RWPE2 (cell line): ENCODE data around the gene GRM5.
A peak's percentile ranks its signal among the peaks of the same experiment; 100 is the strongest.
"Not testable (repeated sequence)": the region's sequence is repeated elsewhere in the genome, so short reads cannot be mapped to it uniquely, and the experiment has no call there.

Source experiments
- ATAC-seq: fragments of 200-7000 bp; cut with Tn5 transposase; 3 replicates; pipeline ENCODE4 v1.9.1; 2021; ENCODE audit warnings: low read depth
- DNase-seq: peaks from one replicate; pipeline ENCODE4 v3.0.0-alpha.2; 2020; ENCODE audit warnings: low spot score
- H3K27ac ChIP-seq: fragments of 450-650 bp; 2 replicates; pipeline ENCODE4 v1.5.1; 2017; ENCODE audit warnings: mild to moderate bottlenecking; ENCODE audit not compliant: poor library complexity, severe bottlenecking
- H3K27me3 ChIP-seq: fragments of 250-450 bp; sonication (Bioruptor Pico); 2 replicates; pipeline ENCODE4 v1.5.1; 2021; ENCODE audit warnings: mild to moderate bottlenecking, moderate library complexity; ENCODE audit not compliant: insufficient read depth, poor library complexity, severe bottlenecking
- H3K36me3 ChIP-seq: fragments of 250-450 bp; sonication (Bioruptor Pico); 2 replicates; pipeline ENCODE4 v1.5.1; 2020; ENCODE audit warnings: low read depth, mild to moderate bottlenecking, moderate library complexity
- H3K4me1 ChIP-seq: fragments of 250-450 bp; sonication (Bioruptor Pico); 2 replicates; pipeline ENCODE4 v1.5.1; 2021; ENCODE audit warnings: mild to moderate bottlenecking, moderate library complexity; ENCODE audit not compliant: insufficient read depth, poor library complexity, severe bottlenecking
- H3K4me3 ChIP-seq: fragments of 250-450 bp; sonication (Bioruptor Pico); 2 replicates; pipeline ENCODE4 v1.5.1; 2021; ENCODE audit warnings: mild to moderate bottlenecking, moderate library complexity; ENCODE audit not compliant: severe bottlenecking
- H3K9me3 ChIP-seq: fragments of 250-450 bp; sonication (Bioruptor Pico); 2 replicates; pipeline ENCODE4 v1.5.1; 2021; ENCODE audit warnings: mild to moderate bottlenecking, moderate library complexity; ENCODE audit not compliant: severe bottlenecking
- TF ChIP-seq, protein P1 (sequence below): fragments of 450-650 bp; IDR thresholded peaks from one replicate; pipeline ENCODE4 v1.5.1; 2017; ENCODE audit warnings: mild to moderate bottlenecking, moderate library complexity; ENCODE audit not compliant: poor library complexity, severe bottlenecking

GRM5 gene

DNA sequence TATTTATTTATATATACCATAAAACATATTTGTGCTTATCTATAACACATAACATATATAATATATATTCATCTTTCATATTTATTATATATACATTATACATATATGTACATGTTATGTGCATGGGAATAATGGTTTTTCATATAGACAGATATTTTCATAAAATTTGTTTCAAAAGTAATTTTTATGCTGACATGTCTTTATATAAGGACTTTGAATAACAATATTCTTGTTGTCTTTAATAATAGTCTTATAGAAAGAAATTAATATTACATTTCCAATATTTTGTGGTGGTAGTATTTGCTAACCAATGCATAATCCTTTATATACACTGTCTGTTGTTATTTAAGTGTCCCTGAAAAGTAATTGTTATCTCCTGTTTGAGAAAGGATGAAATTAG lies 49.6 kb downstream of the GRM5 start:
- Histone ChIP-seq H3K4me3 (no peak overlapping the region), H3K36me3 (no peaks in the 10 kb centered on the region), H3K27ac (no peak overlapping the region), H3K9me3 (no peaks in the 10 kb centered on the region), H3K4me1 (no peaks in the 10 kb centered on the region), H3K27me3 (no peaks in the 10 kb centered on the region)
- TF ChIP-seq, protein P1, sequence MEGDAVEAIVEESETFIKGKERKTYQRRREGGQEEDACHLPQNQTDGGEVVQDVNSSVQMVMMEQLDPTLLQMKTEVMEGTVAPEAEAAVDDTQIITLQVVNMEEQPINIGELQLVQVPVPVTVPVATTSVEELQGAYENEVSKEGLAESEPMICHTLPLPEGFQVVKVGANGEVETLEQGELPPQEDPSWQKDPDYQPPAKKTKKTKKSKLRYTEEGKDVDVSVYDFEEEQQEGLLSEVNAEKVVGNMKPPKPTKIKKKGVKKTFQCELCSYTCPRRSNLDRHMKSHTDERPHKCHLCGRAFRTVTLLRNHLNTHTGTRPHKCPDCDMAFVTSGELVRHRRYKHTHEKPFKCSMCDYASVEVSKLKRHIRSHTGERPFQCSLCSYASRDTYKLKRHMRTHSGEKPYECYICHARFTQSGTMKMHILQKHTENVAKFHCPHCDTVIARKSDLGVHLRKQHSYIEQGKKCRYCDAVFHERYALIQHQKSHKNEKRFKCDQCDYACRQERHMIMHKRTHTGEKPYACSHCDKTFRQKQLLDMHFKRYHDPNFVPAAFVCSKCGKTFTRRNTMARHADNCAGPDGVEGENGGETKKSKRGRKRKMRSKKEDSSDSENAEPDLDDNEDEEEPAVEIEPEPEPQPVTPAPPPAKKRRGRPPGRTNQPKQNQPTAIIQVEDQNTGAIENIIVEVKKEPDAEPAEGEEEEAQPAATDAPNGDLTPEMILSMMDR = no peak
- DNase-seq (no peak), ATAC-seq (no peak)

DNA sequence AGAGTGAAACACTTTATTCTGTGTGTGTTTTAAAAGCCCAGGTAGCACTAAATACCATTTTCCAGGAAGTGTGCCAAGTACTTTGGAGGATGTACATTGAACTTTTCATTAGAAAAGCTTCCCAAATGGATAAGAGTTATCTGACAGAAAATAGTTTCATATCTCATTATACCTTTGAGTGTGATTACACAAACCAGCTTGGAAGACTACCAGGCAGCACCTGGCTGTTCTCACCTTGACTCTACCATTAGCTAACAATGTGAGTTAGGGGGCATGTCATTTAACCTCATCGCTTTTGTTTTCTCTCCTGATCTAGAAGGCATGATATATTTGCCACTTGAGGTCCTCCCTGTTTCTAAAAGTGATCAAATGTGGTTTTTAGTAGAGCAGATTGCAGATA lies 50.2 kb downstream of the GRM5 start:
- Histone ChIP-seq H3K36me3 (no peaks in the 10 kb centered on the region), H3K27me3 (no peaks in the 10 kb centered on the region), H3K4me3 (no peak overlapping the region), H3K9me3 (no peaks in the 10 kb centered on the region), H3K27ac (no peak overlapping the region), H3K4me1 (no peaks in the 10 kb centered on the region)
- TF ChIP-seq, protein P1 = no peak
- DNase-seq = no peak
- ATAC-seq = no peak

DNA sequence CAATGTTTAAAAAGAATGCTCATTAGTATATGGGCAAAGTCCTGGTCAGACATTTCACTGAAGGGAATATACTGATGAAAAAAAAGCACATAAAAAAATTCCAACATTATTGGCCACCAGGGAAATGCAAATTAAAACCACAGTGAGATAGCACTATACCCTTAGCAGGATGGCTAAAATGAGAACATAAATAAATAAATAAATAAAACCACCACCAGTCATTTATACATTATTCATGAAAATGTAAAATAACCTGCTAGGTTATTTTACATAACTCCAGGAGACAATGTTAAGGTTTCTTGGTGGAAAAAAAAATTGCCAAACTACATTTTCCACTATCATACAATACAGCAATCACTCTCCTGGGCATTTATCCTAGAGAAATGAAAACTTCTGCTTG lies 64.9 kb downstream of the GRM5 start:
- H3K9me3 ChIP-seq, H3K4me3 ChIP-seq, H3K27me3 ChIP-seq, H3K36me3 ChIP-seq, H3K27ac ChIP-seq, ATAC-seq, H3K4me1 ChIP-seq, DNase-seq: not testable (repeated sequence)

DNA sequence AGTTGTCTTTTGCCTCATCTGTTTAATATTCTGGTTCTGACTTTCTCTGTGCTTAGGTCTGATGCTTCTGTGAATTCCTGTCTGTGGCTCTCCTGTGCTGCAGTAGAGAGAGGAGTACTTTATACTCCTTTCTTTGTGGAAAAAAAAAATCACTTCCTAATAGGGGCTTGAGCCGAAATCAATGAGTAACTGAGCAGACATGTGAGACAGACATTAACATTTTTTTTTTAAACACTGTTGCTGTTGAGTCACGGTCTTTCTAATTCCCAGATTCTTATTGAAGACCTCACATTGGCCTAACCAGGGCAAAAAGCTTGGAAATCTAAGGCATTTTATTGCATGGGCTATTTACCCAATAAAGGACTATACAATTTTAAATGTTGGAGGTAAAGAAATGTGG lies 86.1 kb downstream of the GRM5 start:
- ATAC-seq (peak; percentile 83), DNase-seq (no peak)
- no peaks in the 10 kb centered on the region for H3K27me3 ChIP-seq
- peak overlapping the region; percentile 75 for H3K27ac ChIP-seq
- H3K4me3 ChIP-seq = no peak overlapping the region
- H3K36me3 ChIP-seq = no peaks in the 10 kb centered on the region
- no peaks in the 10 kb centered on the region for H3K9me3 ChIP-seq
- TF ChIP-seq, protein P1 = no peak
- peaks cover 3% of the 10 kb centered on the region for H3K4me1 ChIP-seq

DNA sequence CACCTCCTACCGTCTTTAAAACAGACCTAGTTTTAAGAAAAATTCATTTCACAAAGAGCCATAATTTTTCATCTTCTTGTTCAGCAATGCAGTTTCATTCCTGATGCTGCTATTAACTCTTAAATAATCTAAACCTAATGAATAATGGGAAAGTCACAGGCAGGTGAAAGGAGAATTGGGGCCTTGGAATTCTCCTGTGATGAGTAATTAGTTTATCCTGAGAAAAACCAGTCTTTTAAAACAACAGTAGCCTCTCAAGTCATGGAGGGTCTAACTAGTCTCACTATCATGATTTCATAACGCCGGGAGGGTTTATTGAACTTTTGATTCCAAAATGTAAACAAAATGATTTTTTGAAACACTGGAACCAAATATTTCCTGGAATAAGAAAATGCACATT lies 86.8 kb downstream of the GRM5 start:
- H3K27me3 ChIP-seq, H3K36me3 ChIP-seq, H3K4me3 ChIP-seq, H3K4me1 ChIP-seq, H3K9me3 ChIP-seq, DNase-seq: not testable (repeated sequence)
- H3K27ac ChIP-seq = peak overlapping the region; percentile 75
- ATAC-seq = peak; percentile 75

DNA sequence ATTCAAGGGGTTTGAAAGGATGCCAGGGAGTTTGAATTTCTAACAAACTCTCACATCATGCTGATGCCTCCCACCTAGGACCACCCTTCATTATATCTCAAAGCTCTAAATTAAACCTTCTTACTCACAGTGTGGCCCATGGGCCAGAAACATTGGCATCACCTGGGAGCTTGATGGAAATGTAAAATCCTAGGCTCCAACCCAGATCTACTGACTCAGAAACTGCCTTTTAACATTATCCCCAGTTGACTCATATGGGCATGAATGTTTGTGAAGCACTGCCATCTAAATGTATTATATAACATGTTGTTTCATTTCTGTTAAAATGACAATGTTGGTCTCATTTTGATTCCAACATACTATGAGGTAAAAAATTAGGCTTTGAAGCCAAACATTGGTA lies 90.3 kb downstream of the GRM5 start:
- not testable (repeated sequence) for ATAC-seq, DNase-seq, H3K27ac ChIP-seq, H3K4me3 ChIP-seq, H3K27me3 ChIP-seq, H3K9me3 ChIP-seq, H3K4me1 ChIP-seq, H3K36me3 ChIP-seq
